Activated B cell treated with CpG ODN at 0.5 μM for 24 hours (primary cell): Measurements from ENCODE around the gene SRPK2. TPM values are rescaled to one million over a fixed set of nuclear protein-coding genes. Genes with fewer than 3 reads are reported as not detected.

Source experiments
- ATAC-seq: fragments of 200-7000 bp; cut with Tn5 transposase; one replicate; pipeline ENCODE4 v1.10.0; 2021; ENCODE audit warnings: low read depth, mild to moderate bottlenecking, moderate library complexity
- CTCF ChIA-PET: fragments of 350-600 bp; sonication (Branson Sonifier 250); formaldehyde crosslinking; loops from one replicate; lab custom pipeline; 2021; ENCODE audit warnings: antibody characterized with exemption; lab: Charles Lee
- POLR2A ChIA-PET: fragments of 350-600 bp; sonication (Branson Sonifier 250); formaldehyde crosslinking; loops from one replicate; lab custom pipeline; 2021; ENCODE audit warnings: antibody characterized with exemption; lab: Charles Lee
- DNase-seq: peaks from one replicate; pipeline ENCODE4 v3.0.0; 2022
- H3K27ac Mint-ChIP-seq: one replicate; pipeline ENCODE4 v1.8.0; 2020; ENCODE audit warnings: mixed read lengths
- H3K27me3 Mint-ChIP-seq: one replicate; pipeline ENCODE4 v1.8.0; 2021; ENCODE audit warnings: mixed read lengths
- H3K36me3 Mint-ChIP-seq: one replicate; pipeline ENCODE4 v1.8.0; 2021; ENCODE audit warnings: low read depth, mixed read lengths
- H3K4me1 Mint-ChIP-seq: one replicate; pipeline ENCODE4 v1.8.0; 2021; ENCODE audit warnings: mixed read lengths
- H3K4me3 Mint-ChIP-seq: one replicate; pipeline ENCODE4 v1.8.0; 2020; ENCODE audit warnings: mild to moderate bottlenecking, mixed read lengths
- H3K9me3 Mint-ChIP-seq: one replicate; pipeline ENCODE4 v1.8.0; 2020; ENCODE audit warnings: mixed read lengths
- intact Hi-C: fragments of 100-400 bp; cut with micrococcal nuclease; formaldehyde crosslinking; loops from one replicate; pipeline ENCODE4 v1.15.1; 2024
- total RNA-seq: library from RNA; stranded (reverse); gene quantifications from 2 replicates; pipeline ENCODE4 v1.2.3, GENCODE V29; 2022
- TF ChIP-seq, protein P1 (sequence below): fragments of 200-600 bp; IDR thresholded peaks from one replicate; pipeline ENCODE4 v1.8.0; 2022; ENCODE audit warnings: antibody characterized with exemption, mild to moderate bottlenecking

Gene SRPK2
- total RNA-seq, 1 donor from 2014 or later: 59.2 TPM

DNA sequence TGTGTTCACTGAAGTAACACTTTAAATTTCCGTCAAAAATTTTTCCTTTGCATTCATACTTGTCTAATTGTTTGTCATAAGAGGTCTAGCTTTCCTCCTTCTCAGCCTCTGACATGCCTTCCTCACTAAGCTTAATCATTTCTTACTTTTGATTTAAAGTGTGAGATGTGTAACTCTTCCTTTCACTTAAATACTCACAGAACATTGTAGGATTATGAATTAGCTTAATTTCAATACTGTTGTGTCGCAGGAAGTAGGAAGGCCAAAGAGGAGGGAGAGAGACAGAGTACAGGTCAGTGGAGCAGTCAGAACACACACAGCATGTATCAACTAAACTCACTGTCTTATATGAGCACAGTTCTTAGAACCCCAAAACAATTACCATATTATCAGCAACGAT is 99.0 kb downstream of the SRPK2 start:
- Mint-ChIP-seq H3K36me3 (peaks cover 11% of the 10 kb centered on the region), H3K9me3 (no peaks in the 10 kb centered on the region), H3K4me1 (peaks cover 17% of the 10 kb centered on the region), H3K27me3 (no peaks in the 10 kb centered on the region), H3K27ac (no peak overlapping the region), H3K4me3 (no peak overlapping the region)
- no peak for DNase-seq
- intact Hi-C loops: loop anchor here (5.0 kb wide), 1 partner anchor 38 kb away; no protein-coding TSS in a partner anchor
- no peak for ATAC-seq
- TF ChIP-seq, protein P1, sequence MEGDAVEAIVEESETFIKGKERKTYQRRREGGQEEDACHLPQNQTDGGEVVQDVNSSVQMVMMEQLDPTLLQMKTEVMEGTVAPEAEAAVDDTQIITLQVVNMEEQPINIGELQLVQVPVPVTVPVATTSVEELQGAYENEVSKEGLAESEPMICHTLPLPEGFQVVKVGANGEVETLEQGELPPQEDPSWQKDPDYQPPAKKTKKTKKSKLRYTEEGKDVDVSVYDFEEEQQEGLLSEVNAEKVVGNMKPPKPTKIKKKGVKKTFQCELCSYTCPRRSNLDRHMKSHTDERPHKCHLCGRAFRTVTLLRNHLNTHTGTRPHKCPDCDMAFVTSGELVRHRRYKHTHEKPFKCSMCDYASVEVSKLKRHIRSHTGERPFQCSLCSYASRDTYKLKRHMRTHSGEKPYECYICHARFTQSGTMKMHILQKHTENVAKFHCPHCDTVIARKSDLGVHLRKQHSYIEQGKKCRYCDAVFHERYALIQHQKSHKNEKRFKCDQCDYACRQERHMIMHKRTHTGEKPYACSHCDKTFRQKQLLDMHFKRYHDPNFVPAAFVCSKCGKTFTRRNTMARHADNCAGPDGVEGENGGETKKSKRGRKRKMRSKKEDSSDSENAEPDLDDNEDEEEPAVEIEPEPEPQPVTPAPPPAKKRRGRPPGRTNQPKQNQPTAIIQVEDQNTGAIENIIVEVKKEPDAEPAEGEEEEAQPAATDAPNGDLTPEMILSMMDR: no peak
- ChIA-PET CTCF (interaction anchor here (1.0 kb wide), 1 partner anchor 9 kb away, joined by 3 read pairs; no protein-coding TSS in a partner anchor), POLR2A (no interaction called here)

DNA sequence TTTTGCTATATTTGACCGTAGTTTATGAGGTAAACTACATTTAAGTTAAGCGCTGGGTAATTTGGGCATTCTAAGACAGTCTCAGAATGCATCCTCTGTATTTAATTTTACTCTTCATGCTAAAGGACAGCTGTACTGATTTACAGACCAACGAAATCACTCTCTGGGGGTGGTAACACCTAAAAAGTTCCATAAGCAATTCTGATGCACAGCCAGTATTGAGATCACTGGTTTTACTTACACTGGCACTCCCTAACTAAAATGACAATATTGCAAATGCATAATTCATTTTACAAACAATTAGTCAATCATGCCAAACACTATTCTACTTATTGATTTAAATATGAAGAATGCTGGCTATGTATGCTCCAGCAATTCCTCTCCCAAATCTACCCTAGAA is 102.3 kb downstream of the SRPK2 start:
- DNase-seq (no peak), ATAC-seq (no peak)
- intact Hi-C loops: loop anchor here (5.0 kb wide), 1 partner anchor 41 kb away; no protein-coding TSS in a partner anchor
- TF ChIP-seq, protein P1: no peak
- Mint-ChIP-seq H3K27me3 (no peaks in the 10 kb centered on the region), H3K9me3 (no peaks in the 10 kb centered on the region), H3K27ac (no peak overlapping the region), H3K36me3 (peaks cover 12% of the 10 kb centered on the region), H3K4me1 (peaks cover 25% of the 10 kb centered on the region), H3K4me3 (no peak overlapping the region)
- CTCF ChIA-PET: no interaction called here
- POLR2A ChIA-PET: no interaction called here

DNA sequence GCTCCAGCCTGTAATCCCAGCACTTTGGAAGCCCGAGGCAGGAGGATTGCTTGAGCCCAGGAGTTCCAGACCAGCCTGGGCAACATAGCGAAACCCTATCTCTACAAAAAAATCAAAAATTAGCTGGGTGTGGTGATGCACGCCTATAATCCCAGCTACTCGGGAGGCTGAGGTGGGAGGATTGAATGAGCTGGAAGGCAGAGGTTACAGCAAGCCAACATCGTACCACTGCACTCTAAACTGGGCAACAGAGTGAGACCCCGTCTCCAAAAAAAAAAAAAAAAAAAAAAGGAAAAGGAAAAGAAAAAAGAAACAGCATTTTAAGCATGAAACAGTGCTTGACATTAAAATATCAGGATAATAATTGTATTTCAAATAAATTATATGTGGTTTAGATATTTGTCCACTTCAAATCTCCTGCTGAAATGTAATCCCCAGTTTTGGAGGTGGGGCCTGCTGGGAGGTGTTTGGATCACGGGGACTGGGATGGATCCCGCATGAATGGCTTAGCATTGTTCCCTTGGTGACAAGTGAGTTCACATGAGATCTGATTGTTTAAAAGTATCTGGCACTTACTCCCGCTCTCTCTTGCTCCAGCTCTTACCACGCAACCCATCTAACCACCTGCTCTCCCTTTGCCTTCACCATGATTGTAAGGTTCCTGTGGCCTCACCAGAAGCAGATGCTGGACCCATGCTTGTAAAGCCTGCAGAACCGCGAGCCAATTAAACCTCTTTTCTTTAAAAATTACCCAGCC is 103.4 kb downstream of the SRPK2 start:
- Mint-ChIP-seq H3K4me3 (no peak overlapping the region), H3K27me3 (no peaks in the 10 kb centered on the region), H3K36me3 (peaks cover 12% of the 10 kb centered on the region), H3K9me3 (no peaks in the 10 kb centered on the region), H3K4me1 (peaks cover 25% of the 10 kb centered on the region), H3K27ac (no peak overlapping the region)
- CTCF ChIA-PET: no interaction called here
- ATAC-seq (no peak), DNase-seq (no peak)
- POLR2A ChIA-PET: interaction anchor here (0.6 kb wide), 1 partner anchor 43 kb away, joined by 5 read pairs; no protein-coding TSS in a partner anchor
- TF ChIP-seq, protein P1: no peak
- intact Hi-C loops: loop anchor here (5.0 kb wide), 1 partner anchor 42 kb away; no protein-coding TSS in a partner anchor

DNA sequence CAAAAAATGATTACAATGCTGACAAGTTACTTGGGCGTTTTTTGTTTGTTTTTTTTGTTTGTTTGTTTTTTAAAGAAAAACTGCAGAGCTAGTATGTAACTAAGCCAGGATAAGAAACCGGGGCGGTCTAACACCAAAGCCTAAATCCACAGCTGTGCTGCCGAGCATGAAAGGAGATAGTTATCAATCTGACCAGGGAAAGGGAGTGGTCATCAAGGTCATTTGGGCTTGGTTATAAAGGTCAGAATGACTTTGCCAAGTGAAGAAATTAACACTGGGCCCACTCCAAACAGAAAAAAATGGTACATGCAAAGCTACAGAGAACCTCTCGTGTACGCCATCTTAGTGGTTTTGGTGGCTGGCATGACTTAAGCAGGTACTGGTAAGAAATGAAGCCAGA is 104.7 kb downstream of the SRPK2 start:
- intact Hi-C loops: no loop called here
- Mint-ChIP-seq H3K36me3 (peaks cover 6% of the 10 kb centered on the region), H3K27ac (no peak overlapping the region), H3K27me3 (no peaks in the 10 kb centered on the region), H3K4me1 (peaks cover 21% of the 10 kb centered on the region), H3K4me3 (no peak overlapping the region), H3K9me3 (no peaks in the 10 kb centered on the region)
- POLR2A ChIA-PET: no interaction called here
- ATAC-seq (no peak), DNase-seq (no peak)
- CTCF ChIA-PET: no interaction called here
- TF ChIP-seq, protein P1: no peak

DNA sequence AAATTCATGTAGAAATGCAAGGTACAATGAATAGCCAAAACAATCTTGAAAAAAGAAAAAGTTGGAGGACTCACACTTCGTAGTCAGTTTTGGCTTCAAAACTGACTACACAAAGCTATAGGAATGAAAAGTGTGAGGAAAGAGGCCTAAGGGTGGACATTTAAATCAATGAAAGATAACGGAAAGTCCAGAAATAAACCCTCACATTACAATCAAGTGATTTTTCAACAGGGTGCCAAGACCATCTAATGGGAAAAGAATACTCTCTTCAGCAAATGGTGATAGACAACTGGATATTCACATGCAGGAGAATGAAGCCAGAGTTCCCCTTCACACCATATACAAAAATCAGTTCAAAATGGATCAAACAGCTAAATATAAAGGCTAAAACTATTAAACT is 106.8 kb downstream of the SRPK2 start:
- ChIA-PET POLR2A (interaction anchor here (1.2 kb wide), 1 partner anchor 14 kb away, joined by 3 read pairs; no protein-coding TSS in a partner anchor), CTCF (no interaction called here)
- TF ChIP-seq, protein P1: no peak
- no peak overlapping the region for H3K27ac Mint-ChIP-seq
- no peak overlapping the region for H3K4me3 Mint-ChIP-seq
- H3K9me3 Mint-ChIP-seq: no peaks in the 10 kb centered on the region
- no peak for DNase-seq
- ATAC-seq: no peak
- intact Hi-C loops: loop anchor here (2.0 kb wide), 1 partner anchor 31 kb away; no protein-coding TSS in a partner anchor
- peaks cover 21% of the 10 kb centered on the region for H3K4me1 Mint-ChIP-seq
- H3K27me3 Mint-ChIP-seq: no peaks in the 10 kb centered on the region
- H3K36me3 Mint-ChIP-seq: peaks cover 10% of the 10 kb centered on the region
